OCI-M2 (cell line): ENCODE data around the gene GRIFIN.

Experiments
- DNase-seq: peaks from one replicate; lab custom pipeline; 2025; ENCODE audit not compliant: unreplicated experiment; lab: John Stamatoyannopoulos, UW

GRIFIN gene

DNA sequence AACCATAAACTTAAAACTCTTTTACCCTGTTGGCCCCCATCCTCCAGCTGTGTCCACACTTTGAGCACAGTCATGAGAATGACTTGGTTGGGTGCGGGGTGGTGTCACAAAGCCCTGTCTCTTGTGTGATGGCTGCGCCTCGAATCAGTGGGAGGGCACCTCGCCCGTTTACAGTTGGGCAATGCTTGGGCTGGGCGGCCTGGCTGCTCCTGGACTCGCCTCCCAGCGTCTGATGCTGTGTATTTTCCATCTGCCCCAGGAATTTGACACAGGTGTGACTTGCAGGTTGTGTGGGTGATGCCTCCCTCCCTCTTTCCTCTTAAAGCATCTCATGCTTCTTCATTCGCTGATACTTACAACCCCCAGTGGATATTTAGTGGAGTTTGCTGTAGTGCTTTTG, 39.1 kb downstream of the GRIFIN start:
- no peak for DNase-seq

DNA sequence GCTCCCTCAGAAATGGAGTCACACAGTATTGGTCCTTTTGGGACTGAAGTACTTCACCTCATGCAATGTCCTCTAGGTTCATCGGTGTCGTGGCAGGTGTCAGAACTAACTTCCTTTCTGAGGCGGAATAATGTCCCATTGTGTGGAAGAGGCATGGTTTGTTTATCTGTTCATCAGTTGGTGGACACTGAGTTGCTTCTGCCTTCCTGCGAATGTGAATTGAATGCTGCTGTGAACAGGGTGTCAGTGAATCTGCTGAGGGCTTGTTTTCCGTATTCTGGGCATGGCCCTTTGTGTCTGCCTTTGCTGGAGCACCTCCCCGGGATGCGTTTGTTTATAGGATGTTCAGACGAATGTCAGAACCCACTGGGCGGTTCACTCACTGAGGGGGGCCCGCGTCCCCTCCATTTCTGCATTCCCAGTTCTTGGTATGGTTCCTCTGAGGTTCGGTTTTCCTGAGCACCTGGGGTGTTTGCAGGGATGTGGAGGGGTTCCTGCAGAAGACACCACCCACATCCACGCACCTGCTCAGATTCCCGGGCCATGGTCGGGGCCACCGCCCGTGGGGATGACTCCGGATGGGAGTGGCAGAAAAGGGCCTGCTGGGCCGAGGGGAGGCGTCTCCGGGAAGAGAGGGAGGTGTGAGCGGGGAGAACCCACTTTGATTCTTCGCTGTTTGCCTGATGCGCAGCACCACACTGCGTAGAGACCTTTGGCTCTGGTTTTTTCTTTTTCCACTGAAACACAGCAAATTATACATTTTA, 39.7 kb downstream of the GRIFIN start:
- no peak for DNase-seq

DNA sequence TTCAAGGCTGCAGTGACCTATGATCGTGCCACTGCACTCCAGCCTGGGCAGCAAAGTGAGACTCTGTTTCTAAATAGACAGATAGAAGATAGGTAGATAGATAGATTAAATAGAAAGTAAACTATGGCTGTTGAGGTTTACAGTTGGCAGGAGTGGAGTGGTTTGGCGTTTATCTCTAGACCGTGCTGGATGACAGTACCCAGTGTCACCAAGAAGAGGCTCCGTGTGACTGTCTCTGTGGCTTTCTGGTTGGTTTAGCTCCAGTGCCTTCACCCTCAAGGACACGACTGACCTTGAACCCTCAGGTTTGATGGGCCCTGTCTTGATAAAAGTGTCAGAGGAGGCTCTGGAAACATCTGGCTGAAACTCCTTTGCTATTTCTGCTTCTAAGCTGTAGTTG, 41.1 kb downstream of the GRIFIN start:
- no peak for DNase-seq

DNA sequence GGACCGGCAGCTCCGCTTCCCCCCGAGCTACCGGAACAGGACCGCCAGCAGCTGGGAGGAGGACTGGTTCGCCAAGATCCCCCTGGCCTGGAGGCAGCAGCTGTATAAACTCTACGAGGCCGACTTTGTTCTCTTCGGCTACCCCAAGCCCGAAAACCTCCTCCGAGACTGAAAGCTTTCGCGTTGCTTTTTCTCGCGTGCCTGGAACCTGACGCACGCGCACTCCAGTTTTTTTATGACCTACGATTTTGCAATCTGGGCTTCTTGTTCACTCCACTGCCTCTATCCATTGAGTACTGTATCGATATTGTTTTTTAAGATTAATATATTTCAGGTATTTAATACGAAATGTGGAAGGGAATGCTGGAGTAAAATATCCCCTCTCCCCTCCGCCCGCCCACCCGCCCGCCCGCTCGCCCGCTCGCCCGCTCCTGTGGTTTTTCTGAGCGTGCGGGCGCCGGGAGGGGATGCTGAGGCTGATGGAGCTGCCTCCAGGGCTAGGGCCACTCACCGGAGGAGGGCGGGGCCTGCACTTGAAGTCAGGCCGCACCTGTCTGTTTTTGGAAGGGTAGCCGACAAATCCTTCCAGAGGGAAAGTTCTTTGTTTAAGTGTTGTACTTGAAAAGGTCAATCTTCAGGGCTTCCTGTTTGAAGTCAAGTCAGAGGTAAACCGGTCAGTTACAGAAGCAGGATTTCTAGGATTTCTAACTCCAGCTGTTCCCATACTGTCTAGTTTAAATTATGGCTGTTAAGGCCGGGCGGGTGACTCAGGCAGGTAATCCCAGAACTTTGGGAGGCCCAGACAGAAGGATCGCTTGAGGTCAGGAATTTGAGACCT, 42.3 kb downstream of the GRIFIN start:
- no peak for DNase-seq

DNA sequence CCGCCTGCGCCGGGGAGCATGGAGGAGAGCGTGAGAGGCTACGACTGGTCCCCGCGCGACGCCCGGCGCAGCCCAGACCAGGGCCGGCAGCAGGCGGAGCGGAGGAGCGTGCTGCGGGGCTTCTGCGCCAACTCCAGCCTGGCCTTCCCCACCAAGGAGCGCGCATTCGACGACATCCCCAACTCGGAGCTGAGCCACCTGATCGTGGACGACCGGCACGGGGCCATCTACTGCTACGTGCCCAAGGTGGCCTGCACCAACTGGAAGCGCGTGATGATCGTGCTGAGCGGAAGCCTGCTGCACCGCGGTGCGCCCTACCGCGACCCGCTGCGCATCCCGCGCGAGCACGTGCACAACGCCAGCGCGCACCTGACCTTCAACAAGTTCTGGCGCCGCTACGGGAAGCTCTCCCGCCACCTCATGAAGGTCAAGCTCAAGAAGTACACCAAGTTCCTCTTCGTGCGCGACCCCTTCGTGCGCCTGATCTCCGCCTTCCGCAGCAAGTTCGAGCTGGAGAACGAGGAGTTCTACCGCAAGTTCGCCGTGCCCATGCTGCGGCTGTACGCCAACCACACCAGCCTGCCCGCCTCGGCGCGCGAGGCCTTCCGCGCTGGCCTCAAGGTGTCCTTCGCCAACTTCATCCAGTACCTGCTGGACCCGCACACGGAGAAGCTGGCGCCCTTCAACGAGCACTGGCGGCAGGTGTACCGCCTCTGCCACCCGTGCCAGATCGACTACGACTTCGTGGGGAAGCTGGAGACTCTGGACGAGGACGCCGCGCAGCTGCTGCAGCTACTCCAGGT, 43.1 kb downstream of the GRIFIN start:
- no peak for DNase-seq

DNA sequence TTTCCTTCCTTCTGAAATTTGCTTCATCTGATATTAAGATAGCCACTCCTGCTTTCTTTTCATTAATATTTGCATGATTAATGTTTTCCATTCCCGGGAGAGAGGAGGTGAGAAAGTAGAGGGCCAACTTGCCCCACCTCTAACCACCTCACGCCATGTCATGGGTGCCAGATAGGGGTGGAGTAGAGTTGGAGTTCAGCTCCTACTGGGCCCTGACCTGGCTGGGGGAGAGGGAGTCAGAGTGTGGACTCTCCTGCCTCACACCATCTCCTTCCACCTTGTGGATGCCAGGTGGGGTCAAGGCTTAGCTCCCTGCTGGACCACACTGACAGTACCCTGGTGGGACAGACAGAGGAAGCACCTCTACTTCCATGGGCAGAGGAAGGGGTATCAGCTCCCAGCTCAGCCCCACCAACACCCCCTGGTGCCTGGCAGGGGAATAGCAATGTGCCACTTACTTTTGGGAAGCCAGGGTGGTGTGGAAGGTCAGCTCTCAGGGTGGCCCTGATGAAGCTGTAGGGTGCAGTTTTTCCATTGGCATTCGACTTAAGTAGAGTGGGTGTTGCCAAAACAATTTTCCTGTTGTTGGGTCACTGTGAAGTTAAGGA, 44.8 kb downstream of the GRIFIN start:
- no peak for DNase-seq

DNA sequence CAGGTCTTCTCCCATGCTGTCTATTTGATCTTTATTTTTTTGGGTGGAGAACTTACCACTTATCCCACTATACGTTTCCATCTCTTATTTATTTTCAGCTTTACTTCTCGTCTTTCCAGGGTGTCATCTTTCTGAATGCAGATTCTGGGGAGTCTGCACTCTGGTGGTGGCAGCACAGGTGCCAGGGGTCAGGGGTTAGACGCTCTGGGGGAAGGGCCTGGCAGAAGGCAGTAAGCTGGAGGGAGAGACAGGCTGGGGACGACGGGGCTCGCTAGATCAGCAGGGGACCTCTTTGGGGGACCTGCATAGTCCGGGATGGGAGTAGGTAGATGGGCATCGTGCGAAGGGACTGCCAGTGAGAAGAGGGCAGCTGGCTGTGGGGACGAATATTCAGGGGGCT, 50.4 kb downstream of the GRIFIN start:
- no peak for DNase-seq
